Tibial nerve (tissue), 4 donors: Measurements from ENCODE around the gene BCCIP.

Source experiments
- CTCF ChIP-seq, 5 experiments: fragments of 200-600 bp in 3 of 5; fragments of 450-650 bp in 2 of 5; sonication (generic) in 3 of 5; IDR thresholded peaks; one replicate each; pipeline ENCODE4 v1.5.1; 2016 to 2019; ENCODE audit warnings: antibody characterized with exemption in 5 of 5, mild to moderate bottlenecking in 3 of 5, moderate library complexity in 2 of 5
- EP300 ChIP-seq, 2 donors: sonication (generic); formaldehyde crosslinking; IDR thresholded peaks; one replicate each; pipeline ENCODE4 v1.6.1; 2017; ENCODE audit warnings: antibody characterized with exemption in 2 of 2, mild to moderate bottlenecking in 1 of 2

- TF ChIP-seq EP300 (IDR thresholded peaks at IDR 0.05) (no peak), CTCF (IDR thresholded peaks at IDR 0.05) (no peak)
Measured at GRCh38 chr10:125848857-125849256, 25.5 kb downstream of the BCCIP start.
